ENCODE measurements around the gene DHRS7B. TPM values are rescaled to one million over a fixed set of nuclear protein-coding genes. Genes with fewer than 3 reads are reported as not detected.

The DHRS7B gene
- polyA plus RNA-seq, 1 of the 3 experiments (the other 2 are of a cell fraction) = 17.8 TPM

DNA sequence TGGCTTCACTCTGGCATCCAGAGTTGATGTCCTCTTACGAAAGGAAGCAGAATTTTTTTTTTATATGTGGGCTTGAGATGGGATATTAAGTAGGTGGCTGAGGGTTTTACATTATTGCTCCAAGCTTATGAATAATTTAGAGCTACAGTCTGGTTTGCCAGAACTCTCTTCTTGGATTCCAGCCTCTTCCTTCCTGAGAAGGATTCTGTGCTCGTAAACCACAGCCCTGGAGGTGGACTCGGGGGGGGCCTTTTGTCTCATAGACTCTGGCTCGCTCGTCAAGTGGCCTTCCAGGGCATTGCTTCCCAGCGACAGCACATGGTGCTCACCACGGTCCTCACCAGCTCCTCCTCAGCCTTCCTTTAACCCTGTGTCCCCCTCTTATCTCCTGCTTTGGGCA is 44.0 kb downstream of the DHRS7B start:
- no peak for DNase-seq
- Histone ChIP-seq H3K27ac (ENCODE audit: low read depth in 2 of 2, low read length in 1 of 2) (no peak overlapping the region), H3K4me1 (ENCODE audit: control insufficient read depth in 1 of 2, insufficient read depth in 2 of 2, low read depth in 1 of 2, low read length in 1 of 2) (no peaks in the 10 kb centered on the region; a peak in 1 of 4 replicates), H3K79me2 (ENCODE audit: insufficient read depth) (no peaks in the 10 kb centered on the region), H3K4me2 (no peak overlapping the region), H3K36me3 (replicated peaks in 1 of 2; ENCODE audit: control insufficient read depth in 1 of 2, insufficient read depth in 2 of 2, low read length in 1 of 2) (no peaks in the 10 kb centered on the region), H3K9me2 (no peaks in the 10 kb centered on the region), H3K27me3 (ENCODE audit: insufficient read depth) (no peaks in the 10 kb centered on the region), H3K4me3 (ENCODE audit: low read depth in 2 of 2, low read length in 1 of 2) (no peak overlapping the region), H3F3A (replicated peaks; ENCODE audit: insufficient read depth) (no peaks in the 10 kb centered on the region), H4K20me1 (ENCODE audit: insufficient read depth) (no peaks in the 10 kb centered on the region), H2AFZ (ENCODE audit: low read depth) (no peak overlapping the region), H3K9me3 (no peaks in the 10 kb centered on the region), H3K9ac (no peak overlapping the region)
- TF ChIP-seq TEAD4 (IDR thresholded peaks at IDR 0.05; ENCODE audit: borderline replicate concordance, insufficient read depth) = no peak
- no peak for TF ChIP-seq RAD21 (IDR thresholded peaks at IDR 0.05; ENCODE audit: low read length)
- no peak for TF ChIP-seq RFX5 (IDR thresholded peaks at IDR 0.05; ENCODE audit: low read length)
- no peak for TF ChIP-seq GABPA (IDR thresholded peaks at IDR 0.05; ENCODE audit: low read depth)
- TF ChIP-seq, protein P1, sequence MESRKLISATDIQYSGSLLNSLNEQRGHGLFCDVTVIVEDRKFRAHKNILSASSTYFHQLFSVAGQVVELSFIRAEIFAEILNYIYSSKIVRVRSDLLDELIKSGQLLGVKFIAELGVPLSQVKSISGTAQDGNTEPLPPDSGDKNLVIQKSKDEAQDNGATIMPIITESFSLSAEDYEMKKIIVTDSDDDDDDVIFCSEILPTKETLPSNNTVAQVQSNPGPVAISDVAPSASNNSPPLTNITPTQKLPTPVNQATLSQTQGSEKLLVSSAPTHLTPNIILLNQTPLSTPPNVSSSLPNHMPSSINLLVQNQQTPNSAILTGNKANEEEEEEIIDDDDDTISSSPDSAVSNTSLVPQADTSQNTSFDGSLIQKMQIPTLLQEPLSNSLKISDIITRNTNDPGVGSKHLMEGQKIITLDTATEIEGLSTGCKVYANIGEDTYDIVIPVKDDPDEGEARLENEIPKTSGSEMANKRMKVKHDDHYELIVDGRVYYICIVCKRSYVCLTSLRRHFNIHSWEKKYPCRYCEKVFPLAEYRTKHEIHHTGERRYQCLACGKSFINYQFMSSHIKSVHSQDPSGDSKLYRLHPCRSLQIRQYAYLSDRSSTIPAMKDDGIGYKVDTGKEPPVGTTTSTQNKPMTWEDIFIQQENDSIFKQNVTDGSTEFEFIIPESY (IDR thresholded peaks at IDR 0.05; ENCODE audit: borderline replicate concordance, low read depth) = no peak
- no peak for TF ChIP-seq EP300 (IDR thresholded peaks at IDR 0.05; ENCODE audit: borderline replicate concordance in 1 of 2, low read depth in 1 of 2, low read length in 1 of 2)
- WGBS (ENCODE audit: low lambda C conversion rate) = 92% methylated on average over 7 of the region's 7 CpGs
- CTCF ChIA-PET = interaction anchor here (0.9 to 1.2 kb wide), 2 partner anchors 11 to 43 kb away, joined by 3 read pairs; no protein-coding TSS in a partner anchor
- POLR2A ChIA-PET = no interaction called here

DNA sequence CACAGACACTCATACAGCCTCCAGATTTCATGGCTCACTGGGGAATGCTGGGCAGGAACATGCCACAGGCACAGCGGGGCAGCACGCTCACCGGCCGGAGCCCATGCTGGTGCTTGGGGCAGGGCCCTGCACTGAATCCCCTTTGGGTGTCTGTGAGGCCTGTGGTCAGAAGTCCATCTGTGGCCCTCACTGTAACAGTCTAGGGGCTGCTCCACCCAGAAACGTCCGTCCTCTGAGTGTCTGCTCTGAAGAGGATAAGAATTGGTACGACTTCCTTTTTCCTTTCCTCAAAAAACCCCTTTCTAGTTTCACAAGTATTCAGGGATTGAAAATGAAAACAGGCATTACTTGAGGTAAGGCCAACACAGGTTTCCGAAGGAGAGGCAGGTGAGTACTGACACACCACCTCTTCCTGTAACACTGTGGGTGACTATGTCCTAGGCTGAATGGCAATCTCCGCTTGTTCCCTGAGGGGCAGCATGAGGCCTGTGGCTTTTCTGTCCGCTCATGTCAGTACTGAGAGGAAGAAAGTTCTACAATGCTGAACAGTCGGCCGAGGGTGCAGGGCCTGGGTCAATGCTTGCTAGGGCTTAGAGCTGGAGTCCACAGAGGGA is 44.7 kb downstream of the DHRS7B start:
- Histone ChIP-seq H3K36me3 (replicated peaks in 1 of 2; ENCODE audit: control insufficient read depth in 1 of 2, insufficient read depth in 2 of 2, low read length in 1 of 2) (no peaks in the 10 kb centered on the region), H3K4me1 (ENCODE audit: control insufficient read depth in 1 of 2, insufficient read depth in 2 of 2, low read depth in 1 of 2, low read length in 1 of 2) (no peaks in the 10 kb centered on the region), H3K9me2 (no peaks in the 10 kb centered on the region), H2AFZ (ENCODE audit: low read depth) (no peak overlapping the region), H4K20me1 (ENCODE audit: insufficient read depth) (no peaks in the 10 kb centered on the region), H3K27me3 (ENCODE audit: insufficient read depth) (no peaks in the 10 kb centered on the region), H3K4me2 (no peak overlapping the region), H3K9me3 (no peaks in the 10 kb centered on the region), H3K4me3 (ENCODE audit: low read depth in 2 of 2, low read length in 1 of 2) (no peak overlapping the region), H3K27ac (ENCODE audit: low read depth in 2 of 2, low read length in 1 of 2) (no peak overlapping the region), H3F3A (replicated peaks; ENCODE audit: insufficient read depth) (no peaks in the 10 kb centered on the region), H3K79me2 (ENCODE audit: insufficient read depth) (no peaks in the 10 kb centered on the region), H3K9ac (no peak overlapping the region)
- ChIA-PET CTCF (interaction anchor here (0.7 kb wide), 1 partner anchor 72 kb away, joined by 3 read pairs; no protein-coding TSS in a partner anchor), POLR2A (no interaction called here)
- WGBS (ENCODE audit: low lambda C conversion rate) = 93% methylated on average over 12 of the region's 12 CpGs
- TF ChIP-seq MEF2A (IDR thresholded peaks at IDR 0.05; ENCODE audit: borderline replicate concordance, low read depth) (no peak), JUND (IDR thresholded peaks at IDR 0.05) (no peak), SMC3 (IDR thresholded peaks at IDR 0.05; ENCODE audit: low read depth, low read length) (no peak), POLR2AphosphoS5 (IDR thresholded peaks at IDR 0.05; ENCODE audit: low read depth, low read length) (no peak), FOSL2 (IDR thresholded peaks at IDR 0.05; ENCODE audit: borderline replicate concordance, low read depth) (no peak)
- TF ChIP-seq, protein P1 (IDR thresholded peaks at IDR 0.05; ENCODE audit: borderline replicate concordance, low read depth) = no peak
- TF ChIP-seq, protein P2, sequence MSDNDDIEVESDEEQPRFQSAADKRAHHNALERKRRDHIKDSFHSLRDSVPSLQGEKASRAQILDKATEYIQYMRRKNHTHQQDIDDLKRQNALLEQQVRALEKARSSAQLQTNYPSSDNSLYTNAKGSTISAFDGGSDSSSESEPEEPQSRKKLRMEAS (IDR thresholded peaks at IDR 0.05; ENCODE audit: low read depth) = no peak
- TF ChIP-seq, protein P3, sequence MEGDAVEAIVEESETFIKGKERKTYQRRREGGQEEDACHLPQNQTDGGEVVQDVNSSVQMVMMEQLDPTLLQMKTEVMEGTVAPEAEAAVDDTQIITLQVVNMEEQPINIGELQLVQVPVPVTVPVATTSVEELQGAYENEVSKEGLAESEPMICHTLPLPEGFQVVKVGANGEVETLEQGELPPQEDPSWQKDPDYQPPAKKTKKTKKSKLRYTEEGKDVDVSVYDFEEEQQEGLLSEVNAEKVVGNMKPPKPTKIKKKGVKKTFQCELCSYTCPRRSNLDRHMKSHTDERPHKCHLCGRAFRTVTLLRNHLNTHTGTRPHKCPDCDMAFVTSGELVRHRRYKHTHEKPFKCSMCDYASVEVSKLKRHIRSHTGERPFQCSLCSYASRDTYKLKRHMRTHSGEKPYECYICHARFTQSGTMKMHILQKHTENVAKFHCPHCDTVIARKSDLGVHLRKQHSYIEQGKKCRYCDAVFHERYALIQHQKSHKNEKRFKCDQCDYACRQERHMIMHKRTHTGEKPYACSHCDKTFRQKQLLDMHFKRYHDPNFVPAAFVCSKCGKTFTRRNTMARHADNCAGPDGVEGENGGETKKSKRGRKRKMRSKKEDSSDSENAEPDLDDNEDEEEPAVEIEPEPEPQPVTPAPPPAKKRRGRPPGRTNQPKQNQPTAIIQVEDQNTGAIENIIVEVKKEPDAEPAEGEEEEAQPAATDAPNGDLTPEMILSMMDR (IDR thresholded peaks at IDR 0.05) = no peak
- DNase-seq = no peak

All from SK-N-SH (cell line).